ENCODE measurements around the gene RBM26.

DNA sequence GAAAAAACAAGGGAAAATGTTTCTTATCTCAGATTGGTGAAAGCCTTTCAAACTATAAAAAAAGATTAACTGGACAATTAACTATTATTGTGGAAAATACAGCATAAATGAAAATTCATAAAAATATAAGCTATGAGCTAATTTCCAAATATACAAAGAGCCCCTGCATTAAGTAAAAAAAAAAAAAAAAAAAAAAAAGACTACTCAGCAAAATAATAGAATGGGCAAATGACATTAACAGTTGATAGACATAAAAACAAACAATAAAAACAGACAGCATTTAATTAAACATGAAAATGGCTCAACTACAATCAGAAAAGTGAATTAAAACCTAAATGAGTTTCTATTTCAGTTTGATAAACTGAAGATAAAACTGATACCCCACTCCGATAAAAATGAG, 77.5 kb downstream of the RBM26 start:
- no peak for TF ChIP-seq CTCF (IDR thresholded peaks at IDR 0.05)
- TF ChIP-seq POLR2A (IDR thresholded peaks at IDR 0.05) = no peak

Data from esophagus squamous epithelium (tissue), 4 donors.